Measurements from ENCODE around the gene HINFP.
"Not testable (repeated sequence)": the region's sequence is repeated elsewhere in the genome, so short reads cannot be mapped to it uniquely, and the experiment has no call there.

HINFP gene

DNA sequence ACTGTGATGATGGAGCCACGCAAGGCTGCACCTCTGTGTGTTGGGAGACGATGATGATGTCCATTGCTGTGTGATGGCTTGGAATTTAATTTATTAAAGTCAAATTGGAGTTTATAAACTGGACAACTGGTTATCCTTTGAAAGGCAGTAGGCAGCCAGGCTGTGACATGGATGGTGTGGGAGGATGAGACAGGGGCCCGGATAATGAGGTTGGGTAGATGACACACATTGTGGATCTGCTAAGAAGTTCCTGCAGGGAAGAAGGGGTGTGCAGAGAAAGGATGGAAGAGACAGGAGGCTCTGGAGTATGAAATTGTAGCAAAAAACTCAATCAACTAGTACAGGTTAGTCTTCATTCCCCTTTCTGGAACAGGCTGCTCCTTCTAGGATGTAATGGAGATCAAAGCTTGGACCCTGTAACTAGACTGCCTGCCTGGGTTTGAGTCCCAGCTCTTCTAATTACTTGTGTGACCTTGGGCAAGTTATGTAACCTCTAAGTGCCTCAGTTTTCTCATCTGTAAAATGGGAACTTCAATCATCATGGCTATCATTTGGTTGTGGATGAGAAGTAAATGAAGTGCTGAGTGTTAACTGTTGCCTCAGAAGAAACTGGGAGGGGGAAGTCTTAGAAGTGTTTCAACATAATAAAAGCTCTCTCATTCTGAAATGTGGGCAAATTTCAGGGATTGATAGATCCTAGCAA lies 4.2 kb upstream of the HINFP start:
- DNase-seq (ENCODE audit: low spot score), result no peak

DNA sequence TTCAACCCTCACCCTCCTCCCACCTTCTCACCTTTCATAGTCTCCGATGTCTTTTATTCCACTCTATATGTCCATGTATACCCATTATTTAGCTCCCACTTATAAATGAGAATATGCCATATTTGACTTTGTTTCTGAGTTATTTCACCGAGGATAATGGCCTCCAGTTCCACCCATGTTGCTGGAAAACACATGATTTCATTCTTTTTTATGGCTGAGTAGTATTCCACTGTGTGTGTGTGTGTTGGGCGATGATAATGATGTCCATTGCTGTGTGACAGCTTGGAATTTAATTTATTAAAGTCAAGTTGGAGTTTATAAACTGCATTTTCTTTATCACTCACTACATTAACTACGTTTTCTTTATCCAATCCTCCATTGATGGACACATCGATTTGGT lies 3.2 kb upstream of the HINFP start:
- no peak for DNase-seq (ENCODE audit: low spot score)

DNA sequence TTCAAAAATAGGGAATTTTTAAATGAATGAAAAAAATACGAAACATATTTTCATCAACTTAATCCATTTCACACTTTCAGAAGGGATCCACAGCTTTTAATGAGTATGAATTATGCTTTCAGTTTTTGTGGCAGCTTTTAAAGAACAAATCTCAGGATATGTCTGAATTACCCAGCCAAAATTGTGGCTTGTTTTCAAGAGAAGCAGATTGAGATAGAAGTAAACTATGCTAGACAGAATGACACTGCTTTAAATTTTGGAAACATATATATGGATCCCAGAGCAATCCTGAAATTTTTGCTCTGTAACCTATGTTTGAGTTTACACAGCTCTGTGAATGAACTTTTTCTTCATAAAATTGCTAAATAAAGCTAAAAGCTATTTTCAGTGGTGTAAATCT lies 2.4 kb upstream of the HINFP start:
- DNase-seq (ENCODE audit: low spot score), result no peak

DNA sequence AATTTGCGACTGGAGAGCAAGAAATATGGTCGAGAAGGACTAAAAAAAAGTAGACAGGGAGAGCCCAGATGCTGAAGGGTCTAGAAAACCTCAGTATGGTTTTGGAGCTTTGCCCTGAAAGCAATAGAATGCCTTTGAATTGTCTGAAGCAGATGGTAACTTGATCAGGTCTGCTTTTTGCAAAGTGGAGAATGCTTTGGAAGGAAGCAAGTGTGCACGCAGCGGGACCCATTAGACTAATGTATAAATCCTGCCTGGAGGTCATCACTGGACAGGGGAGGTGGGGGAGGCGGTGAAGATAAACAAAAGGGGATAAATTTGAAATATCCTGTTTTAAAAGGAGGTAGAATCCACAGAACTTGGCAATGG lies 757 bp upstream of the HINFP start:
- no peak for DNase-seq (ENCODE audit: low spot score)

DNA sequence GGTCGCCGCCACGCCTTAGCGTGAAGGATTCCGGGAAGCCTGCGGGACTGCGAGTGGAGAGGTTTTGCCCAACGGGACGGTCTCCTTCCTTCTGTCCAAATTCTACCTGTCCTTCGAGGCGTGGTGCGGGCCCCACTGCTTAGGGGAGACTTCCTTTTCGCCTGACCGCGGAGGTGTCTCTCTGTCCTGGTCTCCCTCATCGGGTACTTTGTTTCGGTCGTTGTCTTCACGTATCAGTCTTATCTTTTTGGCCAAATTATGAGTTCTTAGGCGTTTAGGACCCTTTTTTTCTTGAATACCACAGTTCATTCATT lies 388 bp downstream of the HINFP start:
- no peak for DNase-seq (ENCODE audit: low spot score)

DNA sequence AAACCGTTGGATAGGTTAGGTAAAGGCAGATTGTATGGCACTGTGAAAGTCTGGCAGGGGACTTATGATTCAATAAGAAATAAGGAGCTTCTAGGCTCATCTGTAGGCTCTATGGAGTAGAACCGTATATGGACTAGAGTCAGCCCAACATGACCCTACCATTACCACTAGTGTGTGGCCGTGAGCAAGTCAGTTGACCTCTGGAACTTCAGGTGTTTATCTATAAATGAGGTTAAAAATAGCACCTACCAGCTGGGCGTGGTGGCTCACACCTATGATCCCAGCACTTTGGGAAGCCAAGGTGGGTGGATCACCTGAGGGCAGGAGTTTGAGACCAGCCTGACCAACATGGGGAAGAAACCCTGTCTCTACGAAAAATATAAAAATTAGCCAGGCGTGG lies 4.4 kb downstream of the HINFP start:
- no peak for DNase-seq (ENCODE audit: low spot score)

DNA sequence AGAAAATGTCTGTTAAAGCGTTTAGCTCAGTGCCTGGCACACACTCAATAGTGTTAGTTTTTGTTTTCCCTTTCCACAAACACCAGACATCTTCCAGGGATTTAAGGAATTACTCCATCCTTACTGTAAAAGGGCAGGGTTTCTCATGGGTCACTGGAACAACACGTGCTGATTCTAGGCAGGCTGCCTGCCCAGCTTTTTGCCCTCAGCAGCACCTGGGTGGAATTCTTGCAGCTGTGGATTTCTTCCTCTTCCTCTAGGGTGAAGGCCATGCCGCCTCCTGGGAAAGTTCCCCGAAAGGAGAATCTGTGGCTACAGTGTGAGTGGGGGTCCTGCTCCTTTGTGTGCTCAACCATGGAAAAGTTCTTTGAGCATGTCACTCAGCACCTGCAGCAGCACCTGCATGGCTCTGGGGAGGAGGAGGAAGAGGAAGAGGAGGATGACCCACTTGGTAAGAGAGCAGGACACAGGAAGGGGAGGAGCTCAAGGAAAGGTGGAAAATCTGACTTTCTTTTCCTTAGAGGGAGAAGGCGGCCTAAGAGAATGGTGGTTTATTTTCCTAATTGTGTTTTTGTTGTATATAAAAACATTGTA lies 5.4 kb downstream of the HINFP start:
- DNase-seq (ENCODE audit: low spot score), result no peak

DNA sequence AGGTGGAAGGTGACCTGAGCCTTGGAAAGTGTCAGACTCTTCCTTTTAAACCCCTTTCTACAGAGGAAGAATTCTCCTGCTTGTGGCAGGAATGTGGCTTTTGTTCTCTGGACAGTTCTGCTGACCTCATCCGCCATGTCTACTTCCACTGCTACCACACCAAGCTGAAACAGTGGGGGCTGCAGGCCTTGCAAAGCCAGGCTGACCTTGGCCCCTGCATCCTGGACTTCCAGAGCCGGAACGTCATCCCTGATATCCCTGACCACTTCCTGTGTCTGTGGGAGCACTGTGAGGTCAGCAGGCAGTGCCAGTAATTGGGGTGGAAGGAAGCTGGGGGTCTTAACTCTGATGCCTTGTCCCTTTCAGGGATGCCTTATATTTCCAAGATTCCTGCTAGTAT lies 9.3 kb downstream of the HINFP start:
- no peak for DNase-seq (ENCODE audit: low spot score)

DNA sequence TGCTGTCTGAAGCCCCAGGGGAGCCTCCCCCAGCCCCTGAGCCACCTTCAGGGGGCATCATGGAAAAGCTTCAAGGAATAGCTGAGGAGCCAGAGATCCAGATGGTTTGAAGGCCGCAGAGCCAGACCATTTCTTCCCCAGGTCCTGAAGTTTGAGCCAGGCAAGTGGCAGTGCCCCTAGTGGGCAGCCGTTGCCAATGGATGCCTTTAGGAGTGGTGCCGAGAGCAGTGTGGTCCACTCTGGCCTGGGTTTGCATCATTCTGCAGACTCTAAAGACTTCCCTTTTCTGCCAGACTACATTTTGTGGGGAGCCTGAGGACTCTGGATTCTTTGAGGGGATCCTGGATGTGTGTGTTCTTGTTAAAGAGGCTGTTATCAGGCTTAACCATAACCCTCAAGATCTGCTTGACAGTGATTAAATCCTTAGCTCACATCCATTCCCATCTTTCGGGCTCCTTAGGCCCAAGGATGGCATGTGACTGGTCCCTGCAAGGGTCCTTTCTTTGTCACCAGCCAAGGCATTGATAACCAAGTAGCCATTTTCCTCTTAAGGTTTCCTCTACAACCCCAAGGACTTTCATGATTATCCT lies 13.1 kb downstream of the HINFP start:
- DNase-seq (ENCODE audit: low spot score), result no peak

DNA sequence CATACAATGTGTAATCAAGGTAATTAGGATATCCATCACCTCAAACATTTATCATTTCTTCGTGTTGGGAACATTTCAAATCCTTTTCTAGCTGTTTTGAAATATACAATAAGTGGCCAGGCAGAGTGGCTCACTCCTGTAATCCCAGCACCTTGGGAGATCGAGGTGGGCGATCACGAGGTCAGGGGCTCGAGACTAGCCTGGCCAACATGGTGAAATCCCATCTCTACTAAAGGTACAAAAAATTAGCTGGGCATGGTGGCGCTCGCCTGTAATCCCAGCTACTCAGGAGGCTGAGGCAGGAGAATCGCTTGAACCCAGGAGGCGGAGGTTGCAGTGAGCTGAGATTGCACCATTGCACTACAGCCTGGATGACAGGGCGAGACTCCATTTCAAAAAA lies 17.9 kb downstream of the HINFP start:
- DNase-seq (ENCODE audit: low spot score), result not testable (repeated sequence)

DNA sequence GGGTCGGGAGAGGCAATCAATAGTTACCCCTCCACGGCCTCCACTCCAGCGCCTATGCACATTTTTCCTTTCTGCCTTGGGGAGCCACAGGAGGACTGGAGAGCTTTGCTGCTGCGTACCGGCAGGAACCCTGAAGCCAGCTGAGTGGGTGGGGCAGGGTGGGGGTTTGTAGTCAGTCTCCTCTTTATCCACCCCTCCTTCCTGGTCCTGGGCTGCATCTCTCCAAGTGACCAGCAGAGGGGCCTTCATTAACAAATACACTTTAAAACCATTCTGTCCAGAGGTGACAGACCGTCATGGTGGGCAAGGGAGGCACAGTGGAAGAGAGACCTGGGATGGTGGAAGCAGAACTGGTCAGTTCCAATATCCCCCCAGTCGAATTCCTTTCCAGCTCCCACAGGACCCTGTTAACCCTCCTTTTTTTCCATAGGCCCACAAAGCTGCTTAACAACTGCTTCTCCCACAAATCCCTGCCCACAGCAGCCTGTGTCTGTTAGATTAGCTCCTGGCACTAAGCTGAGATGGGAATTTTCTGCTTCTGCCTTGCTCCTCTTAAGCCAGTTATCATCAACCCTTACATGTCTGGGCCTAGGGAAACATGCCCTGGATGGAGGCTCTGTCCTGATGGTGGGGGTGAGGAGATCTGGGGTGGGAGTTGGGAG lies 23.6 kb downstream of the HINFP start:
- DNase-seq (ENCODE audit: low spot score), result peak; percentile 52

DNA sequence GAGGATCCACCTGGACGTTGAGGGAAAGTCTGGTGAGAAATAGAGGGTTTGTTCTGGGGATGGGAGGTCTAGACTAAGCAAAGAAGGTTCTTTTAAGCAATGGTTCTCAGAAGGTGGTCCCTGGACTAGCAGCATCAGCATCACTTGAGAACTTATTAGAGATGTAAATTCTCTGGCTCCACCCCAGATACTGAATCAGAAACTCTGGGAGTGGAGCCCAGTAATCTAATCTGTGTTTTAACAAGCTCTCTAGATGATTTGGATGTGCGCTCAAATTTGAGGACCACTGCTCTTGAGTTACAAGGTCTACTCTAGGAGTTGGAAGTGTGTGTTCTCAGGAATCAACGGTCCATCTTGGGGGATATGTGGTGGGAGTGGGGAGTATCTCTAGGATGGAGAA lies 24.2 kb downstream of the HINFP start:
- no peak for DNase-seq (ENCODE audit: low spot score)

DNA sequence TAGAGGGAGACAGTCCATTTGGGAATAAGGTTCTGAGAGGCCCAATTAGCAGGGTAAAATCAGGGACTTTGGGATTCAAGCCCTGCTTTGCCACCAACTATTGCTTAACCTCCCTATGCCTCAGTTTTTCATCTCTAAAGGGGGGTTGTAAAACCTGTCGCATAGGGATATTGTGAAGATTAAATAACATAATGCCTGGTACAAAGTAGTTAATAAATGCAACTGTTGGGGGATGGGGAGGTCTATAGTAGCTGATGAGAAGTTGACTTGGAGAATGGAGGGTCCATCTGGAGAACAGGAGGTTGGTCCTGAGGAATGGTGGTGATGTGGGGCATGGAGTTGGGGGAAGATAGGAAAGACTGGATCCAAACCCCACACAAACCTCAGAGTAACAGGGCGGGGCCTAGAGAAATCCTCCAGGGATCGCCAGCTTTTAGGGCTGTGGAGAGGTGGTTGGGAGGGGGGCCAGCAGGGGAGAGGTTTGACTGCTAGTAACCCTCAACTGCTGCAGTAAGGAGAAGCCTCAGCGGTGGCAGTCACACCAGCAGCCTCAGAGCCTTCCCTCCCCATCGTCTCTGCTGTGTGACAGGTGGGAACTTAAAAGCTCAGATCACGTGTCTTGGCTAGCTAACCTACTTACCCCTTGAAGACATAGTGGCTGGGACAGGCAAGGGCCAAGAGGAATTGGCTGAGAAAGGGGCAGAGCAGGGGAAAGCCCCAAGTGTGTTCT lies 26.4 kb downstream of the HINFP start:
- DNase-seq (ENCODE audit: low spot score), result no peak

DNA sequence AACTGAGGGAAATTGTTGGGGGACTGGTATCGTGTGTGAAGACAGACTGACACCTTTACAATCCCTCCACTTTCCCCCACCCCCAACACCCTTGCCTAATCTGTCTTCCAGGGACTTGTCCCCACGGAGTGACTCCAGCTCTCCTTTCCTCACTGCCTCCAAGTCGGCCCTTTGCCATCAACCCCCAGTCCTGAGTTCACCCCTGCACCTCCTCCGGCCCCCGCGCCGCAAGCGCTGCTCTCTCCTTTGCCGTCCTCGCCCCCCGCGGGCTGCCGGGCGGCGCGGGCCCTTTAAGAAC lies 27.3 kb downstream of the HINFP start:
- DNase-seq (ENCODE audit: low spot score), result no peak

DNA sequence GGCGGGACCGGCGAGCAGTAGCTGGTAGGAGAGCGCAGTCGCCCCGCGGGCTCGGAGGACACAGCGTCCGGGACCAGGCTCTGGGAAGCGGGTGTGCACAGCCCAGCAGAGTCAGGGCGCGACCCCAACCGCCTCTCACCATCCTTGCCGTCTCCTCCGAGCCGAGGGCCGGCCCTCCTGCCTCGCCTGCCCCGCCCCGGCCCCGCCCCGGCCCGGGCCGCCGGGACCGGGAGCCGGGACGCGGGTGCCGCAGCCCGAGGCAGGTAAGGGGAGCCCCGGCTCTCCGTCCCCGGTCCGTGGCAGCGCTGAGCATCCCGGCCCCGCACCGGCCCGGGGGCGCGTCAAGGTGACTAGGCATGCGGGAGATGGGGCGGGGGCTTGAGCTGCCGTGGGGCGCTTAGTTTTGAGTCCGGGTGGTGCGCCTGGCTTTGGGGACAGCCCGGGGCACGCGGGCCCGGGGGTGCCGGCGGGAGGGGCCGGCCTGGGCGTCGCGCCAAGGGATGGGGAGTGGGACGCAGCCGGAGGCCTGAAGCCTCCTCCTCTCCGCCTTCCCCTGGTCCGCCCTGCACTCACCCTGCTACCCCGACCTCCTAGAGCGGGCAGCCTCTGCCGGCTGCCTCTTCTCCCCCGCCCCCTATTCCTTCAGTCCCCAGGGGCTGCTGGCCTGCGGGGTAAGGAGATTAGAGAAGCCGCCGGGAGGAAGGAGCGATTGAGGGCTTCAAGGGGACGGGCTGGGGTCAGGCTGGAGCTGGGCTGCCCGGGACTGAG lies 27.8 kb downstream of the HINFP start, which contains the start of gene ABCG4:
TSS of gene ABCG4 (plus strand) at position 35 of the 768 bp plus-strand sequence. CDS start 914 bp downstream, outside the sequence.
- DNase-seq (ENCODE audit: low spot score), result no peak

DNA sequence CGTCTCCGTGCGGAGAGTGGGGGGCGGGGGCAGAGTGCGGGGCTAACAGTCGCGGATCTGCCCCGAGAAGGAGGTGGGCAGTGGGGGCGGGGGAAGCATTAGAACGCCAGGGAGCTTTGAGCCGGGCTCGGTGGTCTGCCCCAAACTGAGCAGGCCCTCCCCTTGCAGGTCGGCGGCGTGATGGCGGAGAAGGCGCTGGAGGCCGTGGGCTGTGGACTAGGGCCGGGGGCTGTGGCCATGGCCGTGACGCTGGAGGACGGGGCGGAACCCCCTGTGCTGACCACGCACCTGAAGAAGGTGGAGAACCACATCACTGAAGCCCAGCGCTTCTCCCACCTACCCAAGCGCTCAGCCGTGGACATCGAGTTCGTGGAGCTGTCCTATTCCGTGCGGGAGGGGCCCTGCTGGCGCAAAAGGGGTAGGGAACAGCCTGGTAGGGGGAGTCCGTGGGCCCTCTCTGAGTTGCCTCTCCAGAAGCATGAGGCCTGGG lies 28.5 kb downstream of the HINFP start:
- DNase-seq (ENCODE audit: low spot score), result no peak

DNA sequence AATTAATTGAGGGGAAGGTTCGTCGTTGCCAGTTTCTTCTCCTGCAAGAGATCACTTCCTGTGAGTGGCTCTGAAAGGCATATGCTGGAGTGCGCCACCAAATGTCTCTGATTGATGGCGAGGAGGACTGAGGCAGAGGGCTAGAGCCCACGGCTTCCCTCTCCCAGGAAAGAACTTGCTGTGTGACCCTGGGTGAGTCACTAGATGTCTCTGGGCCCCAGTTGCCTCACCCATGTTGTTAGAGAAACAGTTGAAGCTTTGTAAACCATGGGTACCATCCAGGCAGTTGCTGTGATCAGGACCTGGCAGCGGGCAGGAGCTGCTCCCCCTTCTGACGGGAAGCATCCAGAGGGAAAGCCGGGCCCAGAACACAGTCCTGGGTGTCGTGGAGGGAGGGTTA lies 30.7 kb downstream of the HINFP start:
- no peak for DNase-seq (ENCODE audit: low spot score)

DNA sequence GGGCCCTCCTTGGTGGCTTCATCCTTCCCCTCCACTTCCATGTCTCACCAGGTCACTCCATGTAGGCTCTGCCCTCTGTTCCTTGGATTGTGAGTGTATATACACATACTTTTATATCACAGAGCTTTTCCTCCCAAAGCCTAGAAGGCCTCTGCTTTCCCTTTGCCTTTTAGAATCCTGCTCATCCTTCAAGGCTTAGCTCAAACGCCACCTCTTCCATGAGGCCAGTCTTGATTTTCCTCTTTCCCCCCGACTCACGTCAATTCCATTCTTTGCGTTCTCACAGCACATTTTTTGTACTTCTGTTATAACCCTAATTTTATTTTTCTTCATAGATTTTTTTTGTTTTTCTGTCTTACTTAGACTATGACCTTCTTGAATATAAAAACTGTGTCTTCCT lies 31.2 kb downstream of the HINFP start:
- DNase-seq (ENCODE audit: low spot score), result no peak

DNA sequence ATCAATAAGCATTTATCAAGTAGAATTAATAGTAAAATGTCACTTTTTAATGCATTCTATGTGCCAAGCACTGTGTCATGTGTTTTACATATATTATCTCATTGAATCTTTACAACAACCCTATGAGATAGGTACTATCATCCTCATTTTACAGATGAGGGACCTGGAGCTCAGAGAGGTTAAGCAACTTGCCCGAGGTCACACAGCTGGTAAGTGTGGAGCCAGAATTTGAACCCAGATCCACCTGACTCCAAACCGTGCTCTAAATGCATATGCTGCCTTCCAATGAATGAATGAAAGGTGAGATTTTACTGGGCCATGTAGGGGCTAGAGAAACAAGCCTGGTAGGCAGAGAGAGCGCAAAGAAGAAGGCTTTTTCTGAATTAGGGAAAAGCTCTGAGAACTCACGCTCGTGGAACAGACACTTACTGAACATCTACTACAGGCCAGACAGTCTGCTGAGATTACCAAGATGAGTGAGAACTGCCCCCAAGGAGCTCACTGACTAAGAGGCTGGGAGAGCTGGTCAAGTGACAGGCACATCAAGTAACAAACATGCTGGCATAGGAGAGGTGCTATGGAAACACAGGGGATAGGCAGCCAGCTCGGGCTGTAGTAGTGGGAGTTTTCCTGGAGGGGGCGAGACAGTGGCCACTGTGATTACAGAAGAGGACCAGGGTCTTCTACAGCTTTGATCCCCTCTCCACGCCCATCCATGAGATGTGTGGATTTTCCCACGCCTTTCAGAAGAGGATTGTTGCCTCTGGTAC lies 31.9 kb downstream of the HINFP start:
- DNase-seq (ENCODE audit: low spot score), result no peak

DNA sequence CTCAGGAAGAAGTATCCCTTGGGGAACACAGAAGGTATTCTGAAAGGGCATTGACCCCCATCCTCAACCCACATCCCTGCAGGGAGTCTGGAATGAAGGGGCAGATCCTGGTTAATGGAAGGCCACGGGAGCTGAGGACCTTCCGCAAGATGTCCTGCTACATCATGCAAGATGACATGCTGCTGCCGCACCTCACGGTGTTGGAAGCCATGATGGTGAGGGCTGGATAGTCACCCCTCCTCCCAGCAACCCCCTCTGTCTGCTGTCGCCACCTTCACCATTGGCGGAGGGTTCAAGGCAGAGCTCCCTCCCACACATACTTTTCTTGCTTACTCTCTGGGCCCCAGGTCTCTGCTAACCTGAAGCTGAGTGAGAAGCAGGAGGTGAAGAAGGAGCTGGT lies 32.8 kb downstream of the HINFP start:
- no peak for DNase-seq (ENCODE audit: low spot score)

Data from Ammon's horn (tissue), 1 donor.